ENCODE results near the gene ANKH. TPM values are rescaled to one million over a fixed set of nuclear protein-coding genes. Genes with fewer than 3 reads are reported as not detected.

The ANKH gene
- total RNA-seq, 1 donor from 2014 or later, result 29.9 TPM

- Mint-ChIP-seq H3K27ac (no peak overlapping the region), H3K9me3 (ENCODE audit: low read depth) (no peaks in the 10 kb centered on the region), H3K4me1 (ENCODE audit: low read depth) (no peaks in the 10 kb centered on the region), H3K4me3 (ENCODE audit: low read depth) (no peak overlapping the region), H3K27me3 (no peaks in the 10 kb centered on the region), H3K36me3 (ENCODE audit: insufficient read depth) (peaks cover 2% of the 10 kb centered on the region)
- DNase-seq (ENCODE audit: low spot score, unreplicated experiment), result no peak
- TF ChIP-seq, protein P1, sequence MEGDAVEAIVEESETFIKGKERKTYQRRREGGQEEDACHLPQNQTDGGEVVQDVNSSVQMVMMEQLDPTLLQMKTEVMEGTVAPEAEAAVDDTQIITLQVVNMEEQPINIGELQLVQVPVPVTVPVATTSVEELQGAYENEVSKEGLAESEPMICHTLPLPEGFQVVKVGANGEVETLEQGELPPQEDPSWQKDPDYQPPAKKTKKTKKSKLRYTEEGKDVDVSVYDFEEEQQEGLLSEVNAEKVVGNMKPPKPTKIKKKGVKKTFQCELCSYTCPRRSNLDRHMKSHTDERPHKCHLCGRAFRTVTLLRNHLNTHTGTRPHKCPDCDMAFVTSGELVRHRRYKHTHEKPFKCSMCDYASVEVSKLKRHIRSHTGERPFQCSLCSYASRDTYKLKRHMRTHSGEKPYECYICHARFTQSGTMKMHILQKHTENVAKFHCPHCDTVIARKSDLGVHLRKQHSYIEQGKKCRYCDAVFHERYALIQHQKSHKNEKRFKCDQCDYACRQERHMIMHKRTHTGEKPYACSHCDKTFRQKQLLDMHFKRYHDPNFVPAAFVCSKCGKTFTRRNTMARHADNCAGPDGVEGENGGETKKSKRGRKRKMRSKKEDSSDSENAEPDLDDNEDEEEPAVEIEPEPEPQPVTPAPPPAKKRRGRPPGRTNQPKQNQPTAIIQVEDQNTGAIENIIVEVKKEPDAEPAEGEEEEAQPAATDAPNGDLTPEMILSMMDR (IDR thresholded peaks at IDR 0.05; ENCODE audit: unreplicated experiment), result no peak
Observed at GRCh38 chr5:14834062-14834461, 37.5 kb downstream of the ANKH start.

DNA sequence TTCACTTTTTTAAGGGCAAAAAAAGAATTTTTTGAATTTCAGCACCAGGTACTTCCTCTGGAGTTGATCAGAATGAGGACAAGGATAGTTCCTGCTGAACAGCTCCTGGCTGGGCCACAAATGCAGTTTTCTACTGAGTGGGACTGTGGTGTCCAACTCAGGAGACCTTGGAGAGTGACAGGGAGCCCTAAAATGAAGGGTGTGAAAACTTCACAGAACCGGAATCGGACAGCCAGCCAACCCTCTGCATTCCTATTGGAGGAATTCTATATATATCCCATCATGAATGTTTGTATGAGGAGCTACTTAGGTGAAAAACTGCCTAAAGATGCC is 40.6 kb downstream of the ANKH start:
- no peaks in the 10 kb centered on the region for H3K27me3 Mint-ChIP-seq
- no peak overlapping the region for H3K27ac Mint-ChIP-seq
- H3K4me3 Mint-ChIP-seq (ENCODE audit: low read depth), result no peak overlapping the region
- no peaks in the 10 kb centered on the region for H3K4me1 Mint-ChIP-seq (ENCODE audit: low read depth)
- no peak for DNase-seq (ENCODE audit: low spot score, unreplicated experiment)
- peaks cover 1% of the 10 kb centered on the region for H3K36me3 Mint-ChIP-seq (ENCODE audit: insufficient read depth)
- no peaks in the 10 kb centered on the region for H3K9me3 Mint-ChIP-seq (ENCODE audit: low read depth)
- TF ChIP-seq, protein P1 (IDR thresholded peaks at IDR 0.05; ENCODE audit: unreplicated experiment), result no peak

- H3K9me3 Mint-ChIP-seq (ENCODE audit: low read depth), result no peaks in the 10 kb centered on the region
- no peak overlapping the region for H3K4me3 Mint-ChIP-seq (ENCODE audit: low read depth)
- peaks cover 1% of the 10 kb centered on the region for H3K36me3 Mint-ChIP-seq (ENCODE audit: insufficient read depth)
- H3K4me1 Mint-ChIP-seq (ENCODE audit: low read depth), result no peaks in the 10 kb centered on the region
- H3K27ac Mint-ChIP-seq, result no peak overlapping the region
- no peaks in the 10 kb centered on the region for H3K27me3 Mint-ChIP-seq
- TF ChIP-seq, protein P1 (IDR thresholded peaks at IDR 0.05; ENCODE audit: unreplicated experiment), result no peak
- DNase-seq (ENCODE audit: low spot score, unreplicated experiment), result no peak
Observed at GRCh38 chr5:14830210-14831005, 41.2 kb downstream of the ANKH start.

DNA sequence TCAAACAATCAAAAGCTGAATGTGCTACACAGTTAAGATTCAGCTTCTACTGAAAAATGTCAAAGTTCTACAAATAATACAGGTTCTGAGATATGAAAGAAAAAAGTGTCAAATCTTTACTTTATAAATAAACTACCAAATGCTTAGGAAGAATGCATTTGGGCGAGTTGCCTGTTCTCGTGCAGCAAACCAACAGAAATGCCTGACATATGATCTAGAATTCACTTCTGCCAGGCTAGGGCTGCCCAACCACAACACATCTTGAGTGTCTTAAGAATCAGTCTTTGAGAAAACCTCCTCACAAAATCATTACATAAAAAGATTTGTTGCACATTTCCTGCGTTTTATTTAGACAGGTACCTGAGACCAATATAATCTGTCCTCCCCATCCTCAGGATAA is 42.2 kb downstream of the ANKH start:
- H3K27me3 Mint-ChIP-seq, result no peaks in the 10 kb centered on the region
- no peaks in the 10 kb centered on the region for H3K9me3 Mint-ChIP-seq (ENCODE audit: low read depth)
- DNase-seq (ENCODE audit: low spot score, unreplicated experiment), result no peak
- H3K36me3 Mint-ChIP-seq (ENCODE audit: insufficient read depth), result peaks cover 1% of the 10 kb centered on the region
- H3K4me1 Mint-ChIP-seq (ENCODE audit: low read depth), result peaks cover 2% of the 10 kb centered on the region
- no peak overlapping the region for H3K27ac Mint-ChIP-seq
- TF ChIP-seq, protein P1 (IDR thresholded peaks at IDR 0.05; ENCODE audit: unreplicated experiment), result no peak
- H3K4me3 Mint-ChIP-seq (ENCODE audit: low read depth), result no peak overlapping the region

GRCh38 chr5:14826714-14827113 is 44.9 kb downstream of the ANKH start:
- Mint-ChIP-seq H3K4me3 (ENCODE audit: low read depth) (no peak overlapping the region), H3K36me3 (ENCODE audit: insufficient read depth) (peaks cover 1% of the 10 kb centered on the region), H3K27ac (peak overlapping the region; percentile 80), H3K27me3 (no peaks in the 10 kb centered on the region), H3K4me1 (ENCODE audit: low read depth) (peaks cover 2% of the 10 kb centered on the region), H3K9me3 (ENCODE audit: low read depth) (no peaks in the 10 kb centered on the region)
- DNase-seq (ENCODE audit: low spot score, unreplicated experiment), result no peak
- TF ChIP-seq, protein P1 (IDR thresholded peaks at IDR 0.05; ENCODE audit: unreplicated experiment), result no peak

Measured in progenitor cell of endocrine pancreas (in vitro differentiated cells).